Right lung (tissue), 5 donors: ENCODE measurements around the gene AGO4. TPM values are rescaled to one million over a fixed set of nuclear protein-coding genes. Genes with fewer than 3 reads are reported as not detected.

ENCODE experiments used
- DNase-seq, 2 donors: peaks; one replicate each; pipeline ENCODE4 v3.0.0-alpha.2; 2013
- polyA plus RNA-seq, 5 donors: library from polyadenylated mRNA; unstranded; fragments of 120-200 nt; gene quantifications; one replicate each; pipeline versions ENCODE4 v1.2.1 to v1.2.3, GENCODE V29; 2013; ENCODE audit warnings: inconsistent platforms in 1 of 5, low replicate concordance in 1 of 5; ENCODE audit not compliant: insufficient read length in 5 of 5, insufficient read depth in 1 of 5

Gene AGO4
- polyA plus RNA-seq, 5 donors, result 21.6 to 37.4 (median 30.9) TPM

DNA sequence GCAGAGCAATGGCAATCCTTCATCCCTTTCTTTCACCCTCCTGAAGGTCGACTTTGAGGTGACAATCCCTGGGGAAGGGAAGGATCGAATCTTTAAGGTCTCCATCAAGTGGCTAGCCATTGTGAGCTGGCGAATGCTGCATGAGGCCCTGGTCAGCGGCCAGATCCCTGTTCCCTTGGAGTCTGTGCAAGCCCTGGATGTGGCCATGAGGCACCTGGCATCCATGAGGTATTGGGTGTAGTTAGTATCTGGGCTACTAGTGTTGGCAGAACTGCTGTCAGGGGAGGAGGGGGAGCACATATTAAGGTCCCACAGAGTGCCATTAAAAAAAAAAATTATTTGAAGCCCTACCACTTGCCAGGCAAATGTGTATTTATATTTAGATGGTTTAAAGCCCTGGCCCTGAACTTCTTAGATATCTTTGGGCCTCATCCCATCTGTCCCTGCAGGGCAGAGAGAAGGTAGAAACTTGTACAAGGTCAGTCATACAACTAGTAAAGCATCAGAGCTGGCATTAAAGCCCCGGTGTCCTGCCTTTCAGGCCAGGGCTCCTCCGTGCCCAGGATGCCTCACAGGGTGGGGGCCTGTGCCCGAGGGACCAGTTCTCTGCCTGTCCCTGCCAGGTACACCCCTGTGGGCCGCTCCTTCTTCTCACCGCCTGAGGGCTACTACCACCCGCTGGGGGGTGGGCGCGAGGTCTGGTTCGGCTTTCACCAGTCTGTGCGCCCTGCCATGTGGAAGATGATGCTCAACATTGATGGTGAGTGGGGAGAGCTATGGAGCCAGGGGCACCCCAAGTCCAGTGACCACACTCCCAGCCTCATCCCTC, 85.4 kb downstream of the AGO4 start:
- no peak for DNase-seq

DNA sequence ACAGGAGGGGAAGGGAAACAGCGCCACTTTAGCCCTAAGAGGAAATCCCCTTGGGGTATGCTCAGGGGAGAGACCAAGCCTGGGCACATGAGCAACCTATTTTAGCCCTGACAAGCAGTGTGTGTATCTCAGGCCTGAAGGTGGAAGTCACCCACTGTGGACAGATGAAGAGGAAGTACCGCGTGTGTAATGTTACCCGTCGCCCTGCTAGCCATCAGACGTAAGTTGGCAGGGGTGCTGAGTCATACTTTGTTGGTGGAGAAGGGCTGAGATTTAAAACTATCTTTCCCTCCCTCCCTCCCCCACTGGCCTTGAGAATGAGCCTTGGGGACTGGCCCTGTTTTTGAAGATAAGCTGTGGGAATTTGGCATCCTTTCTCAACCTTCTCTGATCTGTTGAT, 86.4 kb downstream of the AGO4 start:
- DNase-seq, result no peak

DNA sequence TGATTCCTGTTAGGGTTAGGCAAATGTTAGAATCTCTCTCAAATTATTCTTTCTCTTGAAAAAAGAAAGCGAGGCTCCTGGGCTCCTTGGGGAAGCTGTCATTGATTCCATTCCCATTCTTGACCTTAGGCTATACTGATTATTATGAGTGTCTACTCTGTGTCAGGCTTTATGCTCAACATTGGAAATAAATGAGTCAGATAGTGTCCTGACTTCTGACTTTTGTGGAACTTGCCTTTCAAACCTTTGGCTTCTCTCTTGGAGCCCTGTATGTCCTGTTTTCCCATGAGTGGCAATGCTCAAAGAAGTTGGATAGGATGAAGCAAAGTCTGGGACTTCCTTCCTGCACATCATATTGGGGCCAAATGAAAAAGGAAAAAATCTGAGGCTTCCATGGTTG, 86.8 kb downstream of the AGO4 start:
- no peak for DNase-seq

- no peak for DNase-seq
Observed at GRCh38 chr1:35899941-35900340, 92.1 kb downstream of the AGO4 start.

- no peak for DNase-seq
Observed at GRCh38 chr1:35901235-35901634, 93.4 kb downstream of the AGO4 start.

DNA sequence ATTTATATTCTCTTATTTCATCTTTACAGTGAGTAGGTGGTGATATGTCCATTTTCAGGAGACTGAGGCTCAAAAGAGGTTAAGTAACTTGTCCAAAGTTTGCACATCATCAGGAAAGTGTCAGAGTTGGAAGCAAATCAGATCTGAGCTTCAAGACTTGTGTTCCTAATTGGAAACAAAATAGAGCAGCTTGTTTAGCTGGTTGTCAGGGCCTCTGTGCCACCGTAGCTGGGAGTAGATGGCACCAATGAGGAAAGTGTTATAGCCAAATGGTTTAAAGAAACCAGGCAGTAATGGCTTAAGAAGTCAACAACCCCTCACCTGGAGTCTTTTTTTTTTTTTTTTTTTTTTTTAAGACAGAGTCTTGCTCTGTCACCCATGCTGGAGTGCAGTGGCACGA, 94.9 kb downstream of the AGO4 start:
- no peak for DNase-seq

Other genes starting within 250 kb of the AGO4 start
- 1 to 10 TPM; 3.0 to 7.3 (median 4.2) TPM for gene TFAP2E, start 234.7 kb upstream of the AGO4 start, polyA plus RNA-seq
- 10 to 100 TPM; 70.1 to 86.0 (median 75.6) TPM for gene PSMB2, start 166.5 kb upstream of the AGO4 start, polyA plus RNA-seq
- 10 to 100 TPM; 11.2 to 14.1 (median 12.6) TPM for gene C1orf216, start 89.1 kb upstream of the AGO4 start, polyA plus RNA-seq
- 10 to 100 TPM in 3 of 5 donors, 1 to 10 TPM in 2; 7.3 to 16.0 (median 11.4) TPM for gene CLSPN, start 38.0 kb upstream of the AGO4 start, polyA plus RNA-seq
- 10 to 100 TPM; 15.8 to 22.9 (median 19.0) TPM for gene AGO1, start 75.2 kb downstream of the AGO4 start, polyA plus RNA-seq
- gene AGO3, start 123.1 kb downstream of the AGO4 start, polyA plus RNA-seq, result 10 to 100 TPM; 10.5 to 21.7 (median 20.5) TPM